Thoracic aorta (tissue), 2 donors: Measurements from ENCODE around the gene ACVRL1. TPM values are rescaled to one million over a fixed set of nuclear protein-coding genes. Genes with fewer than 3 reads are reported as not detected.

Experiments used
- ATAC-seq: fragments of 150-250 bp; one replicate; pipeline ENCODE4 v1.8.0; 2017; ENCODE audit warnings: low read depth; ENCODE audit not compliant: insufficient number of reproducible peaks, low FRiP score
- DNase-seq: peaks from one replicate; pipeline ENCODE4 v3.0.0-alpha.2; 2020; ENCODE audit warnings: low spot score
- H3K27ac ChIP-seq, 2 donors: fragments of 200-600 bp; sonication (generic); 1 replicate in 1 of 2; 2 replicates in 1 of 2; pipeline ENCODE4 v1.5.1; 2016; ENCODE audit warnings: mild to moderate bottlenecking in 2 of 2, moderate library complexity in 2 of 2
- H3K27me3 ChIP-seq: fragments of 200-600 bp; sonication (generic); replicated peaks from 2 replicates; pipeline ENCODE4 v1.6.0; 2016; ENCODE audit warnings: mild to moderate bottlenecking; ENCODE audit not compliant: insufficient read depth
- H3K36me3 ChIP-seq: fragments of 200-600 bp; sonication (generic); one replicate; pipeline ENCODE4 v1.5.1; 2016
- H3K4me1 ChIP-seq, 2 donors: fragments of 200-600 bp; sonication (generic); 1 replicate in 1 of 2; 2 replicates in 1 of 2; pipeline versions ENCODE4 v1.5.1 to v1.6.0; 2016; ENCODE audit warnings: low read depth in 2 of 2, mild to moderate bottlenecking in 1 of 2; ENCODE audit not compliant: control insufficient read depth in 1 of 2
- H3K4me3 ChIP-seq: fragments of 200-600 bp; sonication (generic); 2 replicates; pipeline ENCODE4 v1.5.1; 2016; ENCODE audit warnings: mild to moderate bottlenecking
- H3K9me3 ChIP-seq: fragments of 200-600 bp; sonication (generic); 2 replicates; pipeline ENCODE4 v1.5.1; 2016
- total RNA-seq, 2 donors: library from RNA; depleted of rRNA; stranded (reverse); fragments of >200 nt; gene quantifications; one replicate each; pipeline versions ENCODE4 v1.1.0 to v1.2.3, GENCODE V29; 2016
- TF ChIP-seq, protein P1 (sequence below): fragments of 200-600 bp; sonication (generic); IDR thresholded peaks from one replicate; pipeline ENCODE4 v1.5.1; 2019; ENCODE audit warnings: antibody characterized with exemption

The ACVRL1 gene
- total RNA-seq, 2 donors from 2014 or later: 81.4 to 90.2 TPM

DNA sequence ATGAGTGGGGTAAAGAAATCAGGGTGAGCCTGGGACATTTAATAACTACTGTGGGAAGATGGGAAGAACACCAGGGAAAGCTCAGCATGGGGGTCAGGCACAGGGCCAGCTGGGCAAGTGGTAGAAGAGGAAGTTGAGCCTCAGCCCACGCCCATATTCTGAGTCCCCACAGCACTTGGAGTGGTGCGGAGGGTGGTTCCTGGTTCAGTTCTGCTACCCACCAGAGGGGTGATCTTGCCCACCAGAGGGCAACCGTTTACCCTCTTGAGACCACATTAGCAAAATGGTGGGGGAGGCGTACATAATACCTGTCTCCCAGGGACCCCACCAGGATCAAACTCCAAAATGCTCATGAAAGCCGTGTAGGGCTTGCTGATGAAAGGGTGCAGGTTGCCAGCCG is 36.2 kb upstream of the ACVRL1 start:
- H3K27me3 ChIP-seq: no peaks in the 10 kb centered on the region
- peaks cover 6 to 10% of the 10 kb centered on the region in 2 donors for H3K4me1 ChIP-seq
- DNase-seq (no peak), ATAC-seq (no peak)
- H3K36me3 ChIP-seq: no peaks in the 10 kb centered on the region
- TF ChIP-seq, protein P1, sequence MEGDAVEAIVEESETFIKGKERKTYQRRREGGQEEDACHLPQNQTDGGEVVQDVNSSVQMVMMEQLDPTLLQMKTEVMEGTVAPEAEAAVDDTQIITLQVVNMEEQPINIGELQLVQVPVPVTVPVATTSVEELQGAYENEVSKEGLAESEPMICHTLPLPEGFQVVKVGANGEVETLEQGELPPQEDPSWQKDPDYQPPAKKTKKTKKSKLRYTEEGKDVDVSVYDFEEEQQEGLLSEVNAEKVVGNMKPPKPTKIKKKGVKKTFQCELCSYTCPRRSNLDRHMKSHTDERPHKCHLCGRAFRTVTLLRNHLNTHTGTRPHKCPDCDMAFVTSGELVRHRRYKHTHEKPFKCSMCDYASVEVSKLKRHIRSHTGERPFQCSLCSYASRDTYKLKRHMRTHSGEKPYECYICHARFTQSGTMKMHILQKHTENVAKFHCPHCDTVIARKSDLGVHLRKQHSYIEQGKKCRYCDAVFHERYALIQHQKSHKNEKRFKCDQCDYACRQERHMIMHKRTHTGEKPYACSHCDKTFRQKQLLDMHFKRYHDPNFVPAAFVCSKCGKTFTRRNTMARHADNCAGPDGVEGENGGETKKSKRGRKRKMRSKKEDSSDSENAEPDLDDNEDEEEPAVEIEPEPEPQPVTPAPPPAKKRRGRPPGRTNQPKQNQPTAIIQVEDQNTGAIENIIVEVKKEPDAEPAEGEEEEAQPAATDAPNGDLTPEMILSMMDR: no peak
- H3K9me3 ChIP-seq: no peaks in the 10 kb centered on the region
- H3K4me3 ChIP-seq: no peak overlapping the region
- H3K27ac ChIP-seq: no peak overlapping the region

DNA sequence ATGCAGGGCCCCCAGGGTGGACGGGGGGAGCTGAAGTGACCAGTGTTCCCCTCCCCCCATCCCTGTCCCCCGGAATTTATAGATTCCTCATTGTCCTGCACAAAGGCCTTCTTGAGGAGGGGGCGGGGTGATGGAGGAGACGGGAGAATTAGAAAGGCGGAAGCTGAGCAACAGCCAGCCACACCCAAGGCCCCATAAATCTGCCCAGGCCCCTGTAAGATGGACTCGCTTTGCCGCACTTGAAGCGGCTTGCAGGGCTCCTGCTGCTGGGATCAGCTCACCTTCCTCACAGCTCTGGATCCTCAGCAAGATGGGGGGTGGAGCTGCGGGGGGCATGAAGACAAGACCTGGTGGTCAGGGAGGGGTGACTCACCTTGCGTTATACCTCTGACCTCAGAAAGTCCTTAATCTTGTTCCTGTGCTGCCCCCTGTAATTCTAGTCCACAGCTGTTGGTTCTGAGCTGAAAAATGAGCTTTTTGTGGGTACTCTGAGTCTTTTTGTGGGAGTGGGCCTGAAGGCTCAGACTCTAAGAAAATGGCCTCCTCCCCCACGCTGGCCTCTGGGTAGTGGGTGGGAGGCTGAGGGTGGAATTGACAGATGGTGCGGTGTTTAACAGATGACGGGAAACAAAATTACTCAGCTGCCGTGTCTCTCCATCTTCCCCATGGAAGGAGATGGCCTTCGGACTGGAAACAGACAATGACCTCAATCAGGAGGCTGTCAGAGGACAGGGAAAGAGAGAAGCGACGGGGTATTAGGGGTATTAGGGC is 35.2 kb upstream of the ACVRL1 start:
- Histone ChIP-seq H3K36me3 (no peaks in the 10 kb centered on the region), H3K27ac (no peak overlapping the region), H3K4me3 (no peak overlapping the region), H3K4me1 (peaks cover 6 to 10% of the 10 kb centered on the region in 2 donors), H3K27me3 (no peaks in the 10 kb centered on the region), H3K9me3 (no peaks in the 10 kb centered on the region)
- TF ChIP-seq, protein P1: no peak
- ATAC-seq (no peak), DNase-seq (no peak)

DNA sequence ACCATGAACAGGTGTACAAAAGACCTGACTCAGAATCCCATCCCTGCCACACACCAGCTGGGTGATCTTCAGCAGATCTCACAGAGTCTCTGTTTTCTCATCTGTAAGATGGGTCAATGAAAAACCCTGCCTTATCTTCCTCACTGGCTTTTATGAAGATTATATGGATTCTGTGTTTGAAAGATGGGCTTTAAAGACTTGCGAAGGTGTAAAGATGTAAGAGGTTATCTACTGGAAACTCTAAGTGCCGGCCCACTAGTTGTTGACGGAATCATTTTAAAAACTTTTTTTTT is 34.7 kb upstream of the ACVRL1 start:
- DNase-seq (no peak), ATAC-seq (no peak)
- Histone ChIP-seq H3K27ac (no peak overlapping the region), H3K4me1 (peaks cover 6 to 10% of the 10 kb centered on the region in 2 donors), H3K36me3 (no peaks in the 10 kb centered on the region), H3K9me3 (no peaks in the 10 kb centered on the region), H3K27me3 (no peaks in the 10 kb centered on the region), H3K4me3 (no peak overlapping the region)
- TF ChIP-seq, protein P1: no peak

DNA sequence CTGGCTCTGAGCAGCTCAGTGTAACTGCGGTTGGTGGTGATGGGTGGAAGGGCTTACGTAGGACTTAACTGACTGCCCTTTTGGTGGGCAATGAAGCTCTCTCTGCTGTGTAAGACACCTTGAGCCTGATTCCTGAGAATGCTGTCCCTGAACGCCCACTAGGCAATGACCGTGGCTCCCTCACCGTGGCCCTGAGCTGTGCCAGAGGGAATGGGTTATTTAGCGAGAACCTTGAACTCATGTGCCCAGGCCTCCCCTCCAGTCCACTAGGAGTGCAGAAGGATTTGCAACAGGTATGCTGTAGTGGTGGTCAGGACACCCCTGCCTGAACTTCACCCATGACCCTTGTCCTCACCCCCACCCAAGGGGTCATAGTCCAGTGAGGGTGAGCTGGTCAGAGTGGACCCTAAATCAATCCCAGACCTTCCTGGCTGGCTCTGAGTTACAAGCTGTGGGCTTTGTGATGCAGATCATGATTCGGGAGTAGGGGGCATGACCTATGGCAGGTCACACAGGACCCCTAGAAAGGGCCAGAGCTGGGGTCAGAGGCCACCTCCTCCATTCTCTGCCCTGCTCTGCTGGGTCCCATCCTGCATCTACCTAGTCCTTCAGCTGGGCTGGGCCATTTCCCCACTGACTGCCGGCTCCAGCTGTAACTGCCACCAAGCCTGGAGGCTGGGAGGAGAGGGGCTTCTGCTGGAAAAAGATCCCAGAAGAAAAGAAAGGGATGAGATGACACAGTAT is 33.9 kb upstream of the ACVRL1 start:
- Histone ChIP-seq H3K4me3 (no peak overlapping the region), H3K4me1 (peaks cover 6 to 10% of the 10 kb centered on the region in 2 donors), H3K27me3 (no peaks in the 10 kb centered on the region), H3K27ac (no peak overlapping the region), H3K9me3 (no peaks in the 10 kb centered on the region), H3K36me3 (no peaks in the 10 kb centered on the region)
- no peak for ATAC-seq
- TF ChIP-seq, protein P1: no peak
- no peak for DNase-seq

DNA sequence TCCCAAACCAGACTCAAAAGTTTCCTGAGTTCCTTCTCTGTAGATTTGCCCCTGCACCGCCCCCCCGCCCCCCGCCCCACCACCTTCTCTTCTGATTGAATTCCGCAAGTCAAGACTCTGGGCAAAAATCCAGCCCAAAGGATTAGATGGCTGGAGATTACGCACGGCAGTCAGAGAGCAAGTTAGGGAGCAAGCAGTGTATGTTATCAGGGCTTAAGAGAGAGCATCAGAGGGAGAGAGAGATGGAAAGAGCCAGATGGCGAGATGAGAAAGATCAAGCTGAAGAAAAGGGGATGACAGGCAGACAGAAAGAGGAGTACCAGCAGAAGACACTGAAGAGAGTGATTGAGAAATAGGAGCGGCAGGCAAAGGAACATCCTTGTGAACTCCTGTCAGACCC is 33.3 kb upstream of the ACVRL1 start:
- TF ChIP-seq, protein P1: no peak
- ATAC-seq (no peak), DNase-seq (no peak)
- no peak overlapping the region for H3K27ac ChIP-seq
- no peaks in the 10 kb centered on the region for H3K9me3 ChIP-seq
- no peak overlapping the region for H3K4me3 ChIP-seq
- no peaks in the 10 kb centered on the region for H3K27me3 ChIP-seq
- H3K36me3 ChIP-seq: no peaks in the 10 kb centered on the region
- H3K4me1 ChIP-seq: peaks cover 5 to 6% of the 10 kb centered on the region in 2 donors
